GM13977 (cell line): Measurements from ENCODE around the gene EME1.
A peak's percentile ranks its signal among the peaks of the same experiment; 100 is the strongest.

Experiments
- DNase-seq: peaks from one replicate; pipeline ENCODE4 v3.0.0; 2012; ENCODE audit warnings: low spot score
- in situ Hi-C: fragments of 300-500 bp; cut with MboI; formaldehyde crosslinking; loops from one replicate; pipeline ENCODE4 v1.12.0; 2022; ENCODE audit warnings: low sequenced_read_pairs, low pct_unique_long_range_greater_than_20kb, mixed read lengths, inconsistent platforms; ENCODE audit not compliant: unreplicated experiment
- TF ChIP-seq, protein P1 (sequence below): IDR thresholded peaks from 2 replicates; pipeline ENCODE4 v1.5.1; 2012; ENCODE audit warnings: mild to moderate bottlenecking, control low read depth; ENCODE audit not compliant: insufficient read depth; ENCODE audit errors: extremely low read depth, missing control alignments

The EME1 gene

DNA sequence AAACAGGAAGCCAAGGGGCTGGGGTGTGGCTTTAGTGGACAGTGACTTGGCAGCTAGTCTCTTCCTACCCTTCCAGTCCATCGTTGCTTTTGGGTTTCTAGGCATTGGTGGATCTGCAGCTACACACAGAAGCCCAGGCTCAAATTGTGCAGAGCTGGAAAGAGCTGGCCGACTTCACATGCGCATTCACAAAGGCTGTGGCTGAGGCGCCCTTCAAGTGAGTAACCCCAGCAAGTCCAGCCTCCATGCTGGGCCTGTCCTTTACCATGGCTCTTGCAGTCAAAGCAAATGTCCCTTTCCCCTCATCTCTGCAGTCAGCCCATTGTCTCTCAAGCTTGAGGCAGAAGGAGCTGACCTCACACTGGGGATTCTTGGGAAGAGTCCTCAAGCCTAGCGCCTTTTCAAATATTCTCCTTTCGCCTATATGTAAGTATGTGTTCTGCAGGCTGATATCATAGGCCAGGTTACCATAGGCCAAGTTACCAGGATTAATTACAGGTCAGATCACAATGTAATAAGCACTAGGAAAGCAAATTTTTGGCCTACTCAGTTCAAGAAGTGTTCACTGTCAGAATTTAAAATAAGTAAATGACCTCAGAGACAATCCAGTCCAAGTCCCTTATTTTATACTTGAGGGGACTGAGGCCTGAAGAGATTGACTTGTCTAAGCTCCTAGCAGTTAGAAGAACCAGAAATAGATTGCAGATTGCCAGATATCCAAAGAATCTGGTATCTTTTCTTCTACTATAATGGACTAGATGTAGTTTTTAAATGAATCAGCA, 6.5 kb downstream of the EME1 start:
- DNase-seq, result no peak
- in situ Hi-C loops, result no loop called here
- TF ChIP-seq, protein P1, sequence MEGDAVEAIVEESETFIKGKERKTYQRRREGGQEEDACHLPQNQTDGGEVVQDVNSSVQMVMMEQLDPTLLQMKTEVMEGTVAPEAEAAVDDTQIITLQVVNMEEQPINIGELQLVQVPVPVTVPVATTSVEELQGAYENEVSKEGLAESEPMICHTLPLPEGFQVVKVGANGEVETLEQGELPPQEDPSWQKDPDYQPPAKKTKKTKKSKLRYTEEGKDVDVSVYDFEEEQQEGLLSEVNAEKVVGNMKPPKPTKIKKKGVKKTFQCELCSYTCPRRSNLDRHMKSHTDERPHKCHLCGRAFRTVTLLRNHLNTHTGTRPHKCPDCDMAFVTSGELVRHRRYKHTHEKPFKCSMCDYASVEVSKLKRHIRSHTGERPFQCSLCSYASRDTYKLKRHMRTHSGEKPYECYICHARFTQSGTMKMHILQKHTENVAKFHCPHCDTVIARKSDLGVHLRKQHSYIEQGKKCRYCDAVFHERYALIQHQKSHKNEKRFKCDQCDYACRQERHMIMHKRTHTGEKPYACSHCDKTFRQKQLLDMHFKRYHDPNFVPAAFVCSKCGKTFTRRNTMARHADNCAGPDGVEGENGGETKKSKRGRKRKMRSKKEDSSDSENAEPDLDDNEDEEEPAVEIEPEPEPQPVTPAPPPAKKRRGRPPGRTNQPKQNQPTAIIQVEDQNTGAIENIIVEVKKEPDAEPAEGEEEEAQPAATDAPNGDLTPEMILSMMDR, result no peak

- TF ChIP-seq, protein P1, result peak; percentile 2
- DNase-seq, result no peak
- in situ Hi-C loops, result no loop called here
Measured at GRCh38 chr17:50380369-50381259, 7.6 kb downstream of the EME1 start.

DNA sequence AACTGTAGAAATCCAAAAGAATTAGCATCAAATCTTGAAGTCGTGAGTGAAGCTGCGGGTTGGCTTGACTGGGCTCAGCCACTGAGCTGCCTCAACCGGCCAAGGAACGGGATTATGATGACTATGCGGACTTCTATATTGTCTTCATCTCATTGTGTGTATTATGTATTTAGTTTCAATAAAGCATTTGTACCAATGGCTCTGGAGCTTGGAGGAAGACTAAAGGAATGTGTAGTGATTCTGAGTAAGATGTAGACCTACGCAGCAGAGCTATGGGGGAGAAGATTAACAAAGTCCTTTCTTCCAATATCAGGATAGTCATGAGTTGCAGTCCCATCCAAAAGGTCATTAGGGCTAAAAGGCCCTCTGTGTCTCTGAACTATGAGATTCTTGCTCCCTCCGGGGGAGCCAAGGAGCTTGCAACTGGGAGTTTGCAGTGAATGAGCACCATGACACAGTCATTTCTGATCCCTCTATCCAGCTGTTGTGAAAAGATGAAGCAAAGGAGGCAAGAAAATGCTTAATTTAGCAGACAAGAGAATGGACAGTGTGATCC, 8.3 kb downstream of the EME1 start:
- in situ Hi-C loops, result no loop called here
- TF ChIP-seq, protein P1, result no peak
- no peak for DNase-seq

GRCh38 chr17:50381920-50382319, 8.9 kb downstream of the EME1 start:
- TF ChIP-seq, protein P1, result no peak
- no peak for DNase-seq
- in situ Hi-C loops, result no loop called here

DNA sequence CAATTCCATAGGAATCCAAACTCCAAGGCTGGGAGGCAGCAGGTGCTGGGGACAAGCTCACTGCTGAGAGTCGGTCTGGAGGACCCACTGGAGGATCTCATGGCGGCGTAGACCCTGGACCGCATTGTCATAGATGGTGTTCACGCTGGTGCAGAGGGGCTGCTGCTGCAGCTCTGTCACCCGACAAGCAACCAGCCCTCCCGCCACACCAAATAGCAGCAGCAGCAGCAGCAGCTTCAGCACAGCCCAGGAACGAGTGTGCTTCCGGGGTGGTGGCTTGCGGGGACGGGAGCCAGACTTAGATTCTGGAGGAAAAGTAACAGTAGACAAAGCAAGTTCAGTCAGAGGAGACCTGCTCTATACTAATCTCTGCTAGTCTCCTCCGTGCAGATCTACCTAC, 9.9 kb downstream of the EME1 start:
- in situ Hi-C loops, result no loop called here
- no peak for DNase-seq
- TF ChIP-seq, protein P1, result no peak

DNA sequence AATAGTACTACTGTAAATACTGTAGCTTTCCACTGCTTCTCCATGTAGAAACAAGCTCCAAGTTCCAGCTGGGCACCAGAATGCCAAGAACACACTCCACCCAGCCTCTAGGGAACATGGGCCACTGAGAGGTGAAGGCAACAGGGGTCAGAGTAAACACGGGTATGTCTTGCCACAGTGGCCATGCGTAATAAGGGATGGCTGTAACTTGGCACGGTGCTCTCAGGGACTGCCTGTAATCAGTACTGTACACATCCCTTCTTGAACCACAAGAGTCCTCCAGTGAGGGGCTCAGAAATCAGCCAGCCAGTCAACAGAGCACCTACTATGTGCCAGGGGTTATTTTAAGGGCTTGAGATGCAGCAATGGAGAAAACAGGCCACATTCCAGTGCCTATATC, 13.5 kb downstream of the EME1 start:
- TF ChIP-seq, protein P1, result no peak
- in situ Hi-C loops, result no loop called here

More for the DNA sequence above, 13.5 kb downstream of the EME1 start:
- no peak for DNase-seq
